Liver (tissue), 9 donors: Measurements from ENCODE around the gene MYOF. TPM values are rescaled to one million over a fixed set of nuclear protein-coding genes. Genes with fewer than 3 reads are reported as not detected.

Experiments used
- DNase-seq: peaks from one replicate; pipeline ENCODE4 v3.0.0-alpha.2; 2017; ENCODE audit warnings: low spot score
- H3K27ac ChIP-seq, 2 donors: one replicate each; pipeline ENCODE4 v1.7.0; 2013; ENCODE audit warnings: inconsistent platforms in 2 of 2, low read length in 2 of 2, control low read depth in 1 of 2, low read depth in 1 of 2, mild to moderate bottlenecking in 1 of 2
- H3K27me3 ChIP-seq, 4 donors: one replicate each; pipeline versions ENCODE4 v1.6.1 to v1.7.0; 2013; ENCODE audit warnings: low read length in 3 of 4, inconsistent platforms in 1 of 4, mild to moderate bottlenecking in 1 of 4, moderate library complexity in 1 of 4; ENCODE audit not compliant: control insufficient read depth in 4 of 4, insufficient read depth in 4 of 4
- H3K36me3 ChIP-seq, 4 donors: one replicate each; pipeline versions ENCODE4 v1.6.1 to v1.7.0; 2013; ENCODE audit warnings: low read length in 3 of 4, mild to moderate bottlenecking in 3 of 4, low read depth in 1 of 4, moderate library complexity in 1 of 4; ENCODE audit not compliant: control insufficient read depth in 4 of 4, insufficient read depth in 3 of 4
- H3K4me1 ChIP-seq, 4 donors: one replicate each; pipeline versions ENCODE4 v1.6.1 to v1.7.0; 2013; ENCODE audit warnings: low read length in 3 of 4, mild to moderate bottlenecking in 3 of 4, moderate library complexity in 1 of 4; ENCODE audit not compliant: control insufficient read depth in 4 of 4, insufficient read depth in 4 of 4
- H3K4me3 ChIP-seq, 3 donors: one replicate each; pipeline versions ENCODE4 v1.6.1 to v1.7.0; 2013; ENCODE audit warnings: low read length in 3 of 3, control low read depth in 1 of 3, low read depth in 1 of 3, mild to moderate bottlenecking in 1 of 3
- H3K9ac ChIP-seq, 2 donors: one replicate each; pipeline ENCODE4 v1.7.0; 2013; ENCODE audit warnings: low read length in 2 of 2, mild to moderate bottlenecking in 2 of 2, moderate library complexity in 2 of 2, control low read depth in 1 of 2, low read depth in 1 of 2
- H3K9me3 ChIP-seq, 4 donors: one replicate each; pipeline versions ENCODE4 v1.6.1 to v1.7.0; 2013; ENCODE audit warnings: low read length in 3 of 4; ENCODE audit not compliant: control insufficient read depth in 4 of 4
- CTCF ChIP-seq: fragments of 150-350 bp; IDR thresholded peaks from 2 replicates; pipeline ENCODE4 v1.5.1; 2017; ENCODE audit warnings: improper control_type of control experiment, low read depth, low read length; ENCODE audit not compliant: missing input control
- EGR1 ChIP-seq, 2 donors: IDR thresholded peaks; 2 replicates each; pipeline ENCODE4 v1.6.1; 2016 to 2018; ENCODE audit warnings: antibody characterized with exemption in 2 of 2, low read depth in 2 of 2
- FOXA1 ChIP-seq: IDR thresholded peaks from 2 replicates; pipeline ENCODE4 v1.6.1; 2016; ENCODE audit warnings: antibody characterized with exemption
- FOXA2 ChIP-seq: IDR thresholded peaks from 2 replicates; pipeline ENCODE4 v1.6.1; 2016; ENCODE audit warnings: antibody characterized with exemption
- GABPA ChIP-seq, 2 donors: IDR thresholded peaks in 1 of 2; conservative IDR thresholded peaks in 1 of 2; 2 replicates each; pipeline ENCODE4 v1.6.1; 2016; ENCODE audit warnings: antibody characterized with exemption in 2 of 2, mild to moderate bottlenecking in 1 of 2, moderate library complexity in 1 of 2
- HNF4A ChIP-seq, 2 donors: conservative IDR thresholded peaks; 2 replicates each; pipeline ENCODE4 v1.6.1; 2016; ENCODE audit warnings: antibody characterized with exemption in 2 of 2, mild to moderate bottlenecking in 2 of 2
- HNF4G ChIP-seq: IDR thresholded peaks from 2 replicates; pipeline ENCODE4 v1.6.1; 2016; ENCODE audit warnings: antibody characterized with exemption
- JUND ChIP-seq, 2 donors: IDR thresholded peaks; 2 replicates each; pipeline ENCODE4 v1.6.1; 2016; ENCODE audit warnings: antibody characterized with exemption in 2 of 2
- MAX ChIP-seq: IDR thresholded peaks from 2 replicates; pipeline ENCODE4 v1.6.1; 2016; ENCODE audit warnings: antibody characterized with exemption
- NR2F2 ChIP-seq: IDR thresholded peaks from 2 replicates; pipeline ENCODE4 v1.6.1; 2016; ENCODE audit warnings: antibody characterized with exemption
- RAD21 ChIP-seq, 2 donors: IDR thresholded peaks; 2 replicates each; pipeline ENCODE4 v1.6.1; 2016; ENCODE audit warnings: antibody characterized with exemption in 2 of 2, mild to moderate bottlenecking in 2 of 2
- REST ChIP-seq: IDR thresholded peaks from 2 replicates; pipeline ENCODE4 v1.6.1; 2016; ENCODE audit warnings: antibody characterized with exemption, mild to moderate bottlenecking
- RXRA ChIP-seq, 2 donors: IDR thresholded peaks; 2 replicates each; pipeline ENCODE4 v1.6.1; 2017 to 2018; ENCODE audit warnings: antibody characterized with exemption in 2 of 2, mild to moderate bottlenecking in 1 of 2
- SP1 ChIP-seq: IDR thresholded peaks from 2 replicates; pipeline ENCODE4 v1.6.1; 2018; ENCODE audit warnings: antibody characterized with exemption, mild to moderate bottlenecking
- TAF1 ChIP-seq: conservative IDR thresholded peaks from 2 replicates; pipeline ENCODE4 v1.6.1; 2016; ENCODE audit warnings: antibody characterized with exemption, mild to moderate bottlenecking
- YY1 ChIP-seq: IDR thresholded peaks from 2 replicates; pipeline ENCODE4 v1.6.1; 2016; ENCODE audit warnings: antibody characterized with exemption, mild to moderate bottlenecking
- ZBTB33 ChIP-seq: IDR thresholded peaks from 2 replicates; pipeline ENCODE4 v1.6.1; 2016; ENCODE audit warnings: antibody characterized with exemption
- WGBS: extraction: QIAGEN DNeasy Blood & Tissue Kit; methylation state at CpG from one replicate; pipeline ENCODE4 v1.1.7; 2013; 5-methylcytosine and 5-hydroxymethylcytosine counted together
- polyA plus RNA-seq, 2 donors: library from polyadenylated mRNA; stranded (reverse) in 1 of 2; unstranded in 1 of 2; fragments of 200-250 nt in 1 of 2; fragments of >200 nt in 1 of 2; fragmentation: Nextera tagmentation in 1 of 2; extraction: Ambion mirVana in 1 of 2; gene quantifications; one replicate each; pipeline versions ENCODE4 v1.2.1 to v1.2.3, GENCODE V29; 2013 to 2015
- total RNA-seq, 2 donors: library from RNA; depleted of rRNA; stranded (reverse); fragments of >200 nt; gene quantifications; one replicate each; pipeline ENCODE4 v1.2.3, GENCODE V29; 2014
- donor health status: healthy.
- donor health status: healthy.
- donor health status: healthy.
- donor health status: healthy.
- donor health status: healthy.

Gene MYOF
- total and polyA plus RNA-seq, 4 donors: 0.89 to 5.7 (median 3.2) TPM

DNA sequence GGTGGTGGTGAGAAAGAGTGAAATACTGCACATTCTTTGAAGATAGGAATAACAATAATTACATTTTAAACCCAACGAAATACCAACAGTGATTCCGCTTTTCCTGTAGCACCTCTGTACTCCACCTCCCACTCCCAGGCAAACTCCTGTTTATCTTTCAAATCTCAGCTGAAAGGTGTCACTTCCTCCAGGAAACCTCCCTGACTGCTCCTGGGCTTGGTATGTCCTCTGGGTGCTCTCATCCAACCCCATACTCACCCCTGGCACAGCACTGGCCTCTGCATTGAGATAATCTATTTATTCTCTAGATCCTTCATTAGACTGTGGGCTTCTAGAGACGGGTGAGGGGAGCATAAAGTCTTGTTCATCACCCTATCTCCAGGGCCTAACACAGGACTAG is 148.0 kb downstream of the MYOF start (continued):
- TF ChIP-seq ZBTB33 (no peak), FOXA1 (no peak), HNF4A (conservative IDR thresholded peaks at IDR 0.05) (no peak)

DNA sequence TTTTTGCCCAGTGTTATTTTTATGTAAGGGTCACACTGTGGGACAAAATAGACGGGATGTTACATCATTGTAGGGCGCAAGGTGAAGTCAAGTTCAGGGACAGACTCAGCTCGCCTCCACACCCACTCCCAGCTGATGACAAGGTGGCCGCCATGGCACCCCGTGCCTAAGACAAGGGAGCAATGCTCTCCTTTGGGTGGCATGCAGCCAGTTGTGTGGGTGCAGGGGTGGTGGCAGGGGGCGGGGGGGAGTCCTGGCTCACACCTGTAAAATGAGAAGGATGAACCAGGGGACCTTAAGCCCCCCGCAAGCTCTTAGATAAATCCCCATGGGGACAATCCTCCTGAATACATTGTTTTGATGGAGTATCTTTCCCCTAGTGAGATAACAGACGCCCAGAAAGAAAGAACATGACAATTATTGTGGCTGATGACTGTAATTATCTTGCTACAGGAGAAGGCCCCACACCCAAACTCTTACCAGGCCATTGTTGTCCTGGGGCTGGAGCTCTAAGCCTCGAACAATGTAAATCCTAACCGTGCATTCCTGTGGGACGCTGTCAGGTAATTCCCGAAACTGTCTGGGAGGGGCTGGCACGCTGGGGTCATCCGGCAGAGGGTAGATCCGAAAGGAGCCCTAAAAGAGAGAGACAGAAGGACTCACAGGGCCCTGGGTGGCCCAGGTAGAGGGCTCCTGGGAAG is 148.7 kb downstream of the MYOF start:
- H3K9me3 ChIP-seq: no peaks in the 10 kb centered on the region
- H3K9ac ChIP-seq: no peak overlapping the region
- peaks cover 0 to 5% (median 1%) of the 10 kb centered on the region in 4 donors for H3K4me1 ChIP-seq
- WGBS: 77% methylated on average over 15 of the region's 15 CpGs
- TF ChIP-seq ZBTB33 (no peak), HNF4G (no peak), NR2F2 (no peak), FOXA1 (no peak), REST (no peak), SP1 (no peak), RXRA (IDR thresholded peaks at IDR 0.05) (no peak), JUND (IDR thresholded peaks at IDR 0.05) (no peak), YY1 (no peak), RAD21 (IDR thresholded peaks at IDR 0.05) (no peak), FOXA2 (no peak), EGR1 (IDR thresholded peaks at IDR 0.05; ENCODE audit: low read depth in 2 of 2) (no peak)
- no peaks in the 10 kb centered on the region for H3K36me3 ChIP-seq
- no peaks in the 10 kb centered on the region for H3K27me3 ChIP-seq
- no peak for DNase-seq
- no peak overlapping the region for H3K27ac ChIP-seq
- no peak overlapping the region for H3K4me3 ChIP-seq

- H3K27ac ChIP-seq: no peak overlapping the region
- H3K27me3 ChIP-seq: no peaks in the 10 kb centered on the region
- H3K4me3 ChIP-seq: no peak overlapping the region
- H3K4me1 ChIP-seq: no peaks in the 10 kb centered on the region
- H3K36me3 ChIP-seq: no peaks in the 10 kb centered on the region
- no peak overlapping the region for H3K9ac ChIP-seq
- no peaks in the 10 kb centered on the region for H3K9me3 ChIP-seq
- WGBS: 90% methylated on average over 3 of the region's 3 CpGs
- DNase-seq: no peak
- no peak for TF ChIP-seq HNF4G
- no peak for TF ChIP-seq NR2F2
- no peak for TF ChIP-seq GABPA (IDR thresholded peaks at IDR 0.05 in 1 of 2, conservative IDR thresholded peaks at IDR 0.05 in 1 of 2)
- TF ChIP-seq TAF1: no peak
- TF ChIP-seq CTCF: no peak
- TF ChIP-seq MAX: no peak
- no peak for TF ChIP-seq RXRA (IDR thresholded peaks at IDR 0.05)
Observed at GRCh38 chr10:93330824-93331223, 151.3 kb downstream of the MYOF start.
